ENCODE measurements around the gene TAS2R31.
"Not testable (repeated sequence)": the region's sequence is repeated elsewhere in the genome, so short reads cannot be mapped to it uniquely, and the experiment has no call there.

Gene TAS2R31

DNA sequence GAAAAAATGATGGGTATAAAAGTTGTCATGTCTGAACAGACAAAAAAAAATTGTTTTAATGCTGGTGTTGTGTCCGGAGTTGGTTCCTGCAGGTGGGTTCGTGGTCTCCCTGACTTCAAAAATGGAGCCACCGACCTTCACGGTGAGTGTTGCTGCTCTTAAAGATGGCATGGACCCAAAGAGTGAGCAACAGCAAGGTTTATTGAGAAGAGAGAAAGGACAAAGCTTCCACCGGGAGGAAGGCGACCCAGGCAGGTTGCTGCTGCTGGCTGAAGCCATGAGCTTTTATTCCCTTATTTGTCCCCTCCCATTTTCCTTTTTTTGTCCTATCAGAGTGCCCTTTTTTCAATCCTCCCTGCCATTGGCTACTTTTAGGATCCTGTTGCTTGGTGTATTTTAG lies at the start of gene TAS2R31:
TSS of gene TAS2R31 (minus strand) at position 101 of the 400 bp plus-strand sequence. CDS start at position 29, 72 bp downstream.
- FAIRE-seq: no peak

DNA sequence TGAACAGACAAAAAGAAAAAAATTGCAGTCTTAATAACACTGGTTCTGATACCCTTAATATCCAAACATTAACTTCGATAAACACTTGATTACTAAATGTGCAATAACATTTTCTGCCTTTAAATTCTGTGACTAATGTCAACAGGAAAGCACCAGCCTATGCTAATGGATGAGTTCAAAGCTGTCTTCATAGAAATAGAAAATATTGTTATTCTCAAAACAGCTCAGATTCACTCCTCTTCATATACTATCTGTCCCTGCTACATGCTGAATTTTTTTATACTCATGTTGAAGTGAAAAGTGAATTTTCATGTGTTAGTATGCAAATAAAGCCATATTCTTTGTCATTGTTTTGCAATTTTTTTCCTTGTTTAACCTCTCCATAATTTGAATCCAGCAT lies 47.0 kb upstream of the TAS2R31 start:
- FAIRE-seq: no peak

DNA sequence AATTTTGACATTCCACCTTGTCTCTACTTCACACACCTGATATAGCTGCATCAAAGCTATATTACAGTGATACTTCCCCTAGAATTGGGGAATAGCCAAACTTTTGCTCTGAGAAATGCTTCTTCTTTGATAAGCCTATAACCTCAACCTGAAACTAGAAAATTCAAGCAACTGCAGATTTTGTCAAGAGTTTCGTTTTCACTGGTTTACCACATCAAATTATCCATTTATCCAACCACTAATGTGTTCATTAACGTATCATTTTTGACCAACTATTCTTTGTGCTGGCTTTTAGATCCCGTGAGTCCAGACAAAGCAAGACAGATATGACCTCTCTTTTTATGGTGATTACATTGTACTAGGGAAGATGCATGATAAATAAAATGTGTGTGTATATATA lies 44.4 kb upstream of the TAS2R31 start:
- no peak for FAIRE-seq

DNA sequence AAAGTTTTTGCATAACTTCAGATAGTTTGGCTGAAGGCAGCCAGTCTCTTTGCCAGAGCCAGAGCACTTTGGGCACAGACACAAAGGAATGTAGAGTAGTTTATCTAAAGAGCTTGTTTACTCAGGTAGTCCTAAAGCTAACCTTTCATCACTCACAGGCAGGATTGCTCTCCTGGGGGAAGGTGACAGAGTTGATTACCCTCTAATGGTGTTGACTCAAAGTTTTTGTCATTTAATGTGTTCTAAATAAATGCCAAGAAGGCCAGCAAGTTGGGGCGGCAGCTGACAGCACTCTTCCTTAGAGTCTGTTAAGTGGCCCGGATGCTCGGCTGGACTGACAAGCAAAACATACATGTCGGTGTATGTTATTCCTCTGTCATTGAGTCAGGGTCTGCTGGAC lies 40.2 kb upstream of the TAS2R31 start:
- FAIRE-seq: no peak

- no peak for FAIRE-seq
Observed at GRCh38 chr12:11070999-11071398, 39.8 kb upstream of the TAS2R31 start.

DNA sequence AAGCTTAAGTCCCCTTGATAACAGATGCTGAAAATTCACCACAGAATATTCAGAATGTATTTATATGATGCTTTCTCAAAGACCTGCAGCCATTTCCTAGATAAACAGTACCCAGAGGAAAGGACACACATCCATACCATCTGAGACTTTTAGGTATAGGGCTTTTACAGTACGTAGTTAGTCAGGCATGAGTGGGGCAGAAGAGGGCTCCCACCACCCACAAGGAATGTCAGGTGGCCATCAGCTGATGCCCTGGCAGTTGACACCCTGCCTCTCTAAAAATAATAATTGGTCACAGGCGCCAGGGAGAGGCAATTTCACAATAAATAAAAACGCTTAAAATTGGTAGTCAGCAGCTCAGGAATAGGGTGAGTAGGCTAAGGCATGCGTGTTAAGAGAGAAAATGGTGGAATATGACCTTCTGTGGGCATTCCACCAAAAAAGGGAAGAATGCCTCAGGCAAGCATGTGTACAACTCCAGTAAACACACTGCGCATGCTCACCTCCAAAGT lies 38.7 kb upstream of the TAS2R31 start:
- no peak for FAIRE-seq

- no peak for FAIRE-seq
Observed at GRCh38 chr12:11067514-11067913, 36.3 kb upstream of the TAS2R31 start.

DNA sequence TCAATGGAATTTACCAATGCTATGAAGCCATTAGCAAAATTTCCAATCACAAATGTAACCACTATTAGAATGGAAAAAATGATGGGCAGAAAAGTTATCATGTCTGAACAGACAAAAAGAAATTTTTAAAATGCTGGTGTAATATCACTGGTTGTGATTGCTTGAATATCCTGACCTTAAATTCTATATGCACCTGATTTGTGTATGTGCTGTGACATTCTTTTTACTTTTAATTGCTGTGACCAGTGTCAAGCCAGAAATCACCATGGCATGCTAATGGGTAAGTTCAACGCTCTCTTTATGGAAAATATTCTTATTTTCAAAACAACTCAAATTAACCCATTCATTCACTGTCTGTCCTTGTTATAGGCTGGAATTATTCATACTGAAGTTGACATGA lies 31.0 kb upstream of the TAS2R31 start, which contains the start of gene TAS2R46:
TSS of gene TAS2R46 (minus strand) at position 101 of the 400 bp plus-strand sequence. CDS start at position 101, 0 bp downstream.
- FAIRE-seq: peak; percentile 49

DNA sequence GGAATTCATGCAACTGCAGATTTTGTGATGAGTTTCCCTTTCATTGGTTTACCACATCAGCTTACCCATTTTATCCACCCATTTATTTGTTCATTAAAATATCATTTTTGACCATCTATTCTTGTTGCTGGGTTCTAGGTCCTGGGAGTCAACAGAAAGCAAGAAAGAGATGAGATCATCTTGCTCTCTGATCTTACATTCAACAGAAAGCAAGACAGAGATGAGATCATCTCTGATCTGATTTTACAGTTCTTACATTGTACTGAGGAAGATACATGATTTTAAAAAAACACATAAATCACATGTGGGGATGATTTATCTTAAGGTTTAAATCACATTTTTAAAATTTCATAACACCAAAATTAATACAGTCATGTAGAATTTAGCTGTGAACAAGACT lies 28.6 kb upstream of the TAS2R31 start:
- FAIRE-seq: no peak

GRCh38 chr12:11059041-11059440 lies 27.8 kb upstream of the TAS2R31 start:
- FAIRE-seq: no peak

GRCh38 chr12:11055306-11055705 lies 24.1 kb upstream of the TAS2R31 start:
- no peak for FAIRE-seq

DNA sequence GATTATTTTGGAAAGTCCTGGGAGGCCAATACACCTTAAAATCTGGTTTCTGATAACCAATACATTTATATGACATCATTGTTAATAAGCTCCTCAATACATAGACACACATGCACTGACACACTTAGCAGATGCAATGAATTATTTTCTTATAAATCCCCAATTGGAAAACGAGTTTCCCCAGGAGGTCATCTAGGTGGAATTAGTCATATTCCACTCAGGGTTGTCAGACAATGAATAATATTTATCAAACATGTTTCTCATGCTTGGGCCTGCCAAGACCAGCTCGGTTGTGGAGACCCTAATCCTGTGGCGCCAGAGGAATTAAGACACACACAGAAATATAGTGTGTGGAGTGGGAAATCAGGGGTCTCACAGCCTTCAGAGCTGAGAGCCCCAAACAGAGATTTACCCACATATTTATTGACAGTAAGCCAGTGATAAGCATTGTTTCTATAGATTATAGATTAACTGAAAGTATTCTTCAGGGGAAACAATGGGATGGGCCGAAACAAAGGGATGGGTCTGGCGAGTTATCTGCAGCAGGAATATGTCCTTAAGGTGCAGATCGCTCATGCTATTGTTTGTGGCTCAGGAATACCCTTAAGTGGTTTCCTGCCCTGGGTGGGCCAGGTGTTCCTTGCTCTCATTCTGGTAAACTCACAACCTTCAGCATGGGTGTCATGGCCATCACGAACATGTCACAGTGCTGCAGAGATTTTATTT lies 18.8 kb upstream of the TAS2R31 start:
- FAIRE-seq: not testable (repeated sequence)

DNA sequence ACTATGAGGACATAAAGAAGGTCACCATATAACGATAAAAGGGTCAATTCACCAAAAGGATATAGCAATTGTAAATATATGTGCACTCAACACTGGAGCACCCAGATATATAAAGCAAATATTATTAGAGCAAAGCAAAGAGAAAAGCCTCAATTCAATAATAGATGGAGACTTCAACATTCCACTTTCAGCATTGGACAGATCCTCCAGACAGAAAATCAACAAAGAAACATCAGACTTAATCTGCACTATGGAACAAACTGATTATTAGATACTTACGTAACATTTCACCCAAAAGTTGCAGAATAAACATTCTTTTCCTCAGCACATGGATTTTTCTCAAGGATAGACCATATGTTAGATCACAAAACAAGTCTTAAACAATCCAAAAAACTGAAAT lies 10.2 kb upstream of the TAS2R31 start:
- FAIRE-seq: not testable (repeated sequence)

- FAIRE-seq: no peak
Observed at GRCh38 chr12:11040162-11040561, 9.0 kb upstream of the TAS2R31 start.

- no peak for FAIRE-seq
Observed at GRCh38 chr12:11039171-11039570, 8.0 kb upstream of the TAS2R31 start.

DNA sequence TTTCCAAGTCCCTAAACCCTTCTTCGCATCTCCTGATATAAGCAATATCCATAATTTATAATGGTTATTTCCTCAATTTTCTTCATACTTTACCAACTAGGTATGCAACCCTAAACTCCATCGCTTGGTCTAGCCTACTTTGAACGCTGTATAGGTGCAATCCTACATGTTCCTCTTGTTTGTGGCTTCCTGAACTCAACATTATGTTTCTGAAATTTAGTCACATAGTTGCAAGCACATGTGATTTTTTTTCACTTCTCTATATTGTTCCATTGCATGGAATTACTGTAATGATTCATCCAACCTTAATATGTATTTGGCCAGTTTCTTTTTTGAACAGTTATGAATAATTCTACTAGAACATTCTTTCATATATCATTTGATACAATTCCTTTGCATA lies 2.8 kb upstream of the TAS2R31 start:
- not testable (repeated sequence) for FAIRE-seq

- no peak for FAIRE-seq
Observed at GRCh38 chr12:11026118-11026517, 5.1 kb downstream of the TAS2R31 start.

DNA sequence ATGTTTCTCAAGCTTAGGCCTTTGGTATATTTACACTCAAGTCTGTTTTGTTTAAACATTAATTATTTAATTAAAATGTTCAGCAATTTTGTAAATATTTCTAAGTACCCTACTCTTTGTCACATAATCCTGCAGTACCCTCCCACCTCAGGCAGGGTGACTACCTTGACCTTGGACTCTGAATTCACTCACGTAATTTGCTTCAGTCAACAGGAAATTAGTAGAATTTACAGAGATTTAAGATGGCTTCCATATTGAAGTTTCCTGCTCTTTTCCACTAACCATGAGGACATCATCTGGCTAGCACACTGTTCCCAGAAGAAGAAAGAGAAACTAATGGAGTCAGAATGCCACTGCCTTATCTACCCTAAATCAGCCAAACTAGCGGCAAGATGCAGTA lies 7.8 kb downstream of the TAS2R31 start:
- no peak for FAIRE-seq

- FAIRE-seq: no peak
Observed at GRCh38 chr12:11022520-11022919, 8.7 kb downstream of the TAS2R31 start, which contains the start of gene TAS2R19. TAS2R19 (minus strand) TSS chr12:11022620; CDS start chr12:11022571, 49 bp downstream.

GRCh38 chr12:11016937-11017336 lies 14.3 kb downstream of the TAS2R31 start:
- no peak for FAIRE-seq

- FAIRE-seq: no peak
Observed at GRCh38 chr12:11015775-11016430, 15.3 kb downstream of the TAS2R31 start.

DNA sequence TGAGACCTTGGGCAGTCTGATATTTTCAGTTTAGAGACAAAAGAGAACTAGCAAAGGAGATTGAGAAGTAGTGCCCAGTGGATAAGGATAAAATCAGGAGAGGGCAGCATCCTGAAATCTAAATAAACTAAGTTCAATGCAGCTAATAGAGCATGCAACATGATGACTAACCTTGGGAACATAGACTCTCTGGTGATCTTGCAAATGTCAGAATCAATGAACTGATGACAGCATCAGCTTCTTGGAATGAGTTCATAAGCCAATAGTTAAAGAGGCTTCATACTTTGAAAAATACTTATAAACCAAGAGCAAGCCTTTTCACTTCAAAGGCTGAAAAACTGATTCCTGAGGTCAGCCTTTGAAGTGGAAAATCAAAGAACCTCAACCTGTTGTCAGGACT lies 17.0 kb downstream of the TAS2R31 start:
- no peak for FAIRE-seq

- no peak for FAIRE-seq
Observed at GRCh38 chr12:11007608-11008007, 23.6 kb downstream of the TAS2R31 start.

GRCh38 chr12:10998204-10998603 lies 33.0 kb downstream of the TAS2R31 start, which contains the start of gene TAS2R20:
TAS2R20 (minus strand) TSS chr12:10998304; CDS start chr12:10997875, 429 bp downstream.
- FAIRE-seq: no peak

Data from islet of Langerhans (tissue), 1 donor.